ENCODE results near the gene UCP1. TPM values are rescaled to one million over a fixed set of nuclear protein-coding genes. Genes with fewer than 3 reads are reported as not detected.

UCP1 gene
- polyA plus RNA-seq, 4 donors = 0.04 TPM; not detected in 3

- FAIRE-seq = no peak
- peaks cover 0 to 11% (median 0%) of the 10 kb centered on the region in 3 donors for H3K4me1 ChIP-seq (ENCODE audit: control insufficient read depth in 3 of 3, insufficient read depth in 2 of 3, low read depth in 1 of 3, low read length in 2 of 3)
- WGBS, 3 donors = 71 to 82% (median 79%) methylated on average over 2 of the region's 2 CpGs
These were observed 2.9 kb upstream of the UCP1 start for GRCh38 chr4:140571620-140572019.

GRCh38 chr4:140569307-140569638 lies 512 bp upstream of the UCP1 start:
- Histone ChIP-seq H3K36me3 (ENCODE audit: control insufficient read depth in 3 of 3, insufficient read depth in 2 of 3, low read depth in 1 of 3, low read length in 3 of 3) (no peaks in the 10 kb centered on the region), H3K27me3 (ENCODE audit: control insufficient read depth in 3 of 3, insufficient read depth in 3 of 3, low read length in 3 of 3) (peaks cover 0 to 53% (median 34%) of the 10 kb centered on the region in 3 donors)
- WGBS, 3 donors = 40 to 49% (median 47%) methylated on average over 7 of the region's 7 CpGs

More at GRCh38 chr4:140571620-140572019, 2.9 kb upstream of the UCP1 start:
- Histone ChIP-seq H3K4me3 (ENCODE audit: low read depth in 1 of 3, low read length in 3 of 3) (no peak overlapping the region), H3K36me3 (ENCODE audit: control insufficient read depth in 3 of 3, insufficient read depth in 2 of 3, low read depth in 1 of 3, low read length in 3 of 3) (no peaks in the 10 kb centered on the region), H3K27ac (ENCODE audit: low read depth in 1 of 3, low read length in 2 of 3) (no peak overlapping the region), H3K27me3 (ENCODE audit: control insufficient read depth in 3 of 3, insufficient read depth in 3 of 3, low read length in 3 of 3) (peaks cover 0 to 46% (median 30%) of the 10 kb centered on the region in 3 donors), H3K9me3 (ENCODE audit: control insufficient read depth in 2 of 2, insufficient read depth in 1 of 2, low read depth in 1 of 2, low read length in 1 of 2) (peaks cover 0 to 5% of the 10 kb centered on the region in 2 donors)
- DNase-seq = no peak

GRCh38 chr4:140559696-140560095 lies 9.1 kb downstream of the UCP1 start:
- peaks cover 0 to 2% (median 0%) of the 10 kb centered on the region in 3 donors for H3K27me3 ChIP-seq (ENCODE audit: control insufficient read depth in 3 of 3, insufficient read depth in 3 of 3, low read length in 3 of 3)
- no peaks in the 10 kb centered on the region for H3K36me3 ChIP-seq (ENCODE audit: control insufficient read depth in 3 of 3, insufficient read depth in 2 of 3, low read depth in 1 of 3, low read length in 3 of 3)
- H3K4me1 ChIP-seq (ENCODE audit: control insufficient read depth in 3 of 3, insufficient read depth in 2 of 3, low read depth in 1 of 3, low read length in 2 of 3) = no peaks in the 10 kb centered on the region
- no peak overlapping the region for H3K27ac ChIP-seq (ENCODE audit: low read depth in 1 of 3, low read length in 2 of 3)
- H3K9me3 ChIP-seq (ENCODE audit: control insufficient read depth in 2 of 2, insufficient read depth in 1 of 2, low read depth in 1 of 2, low read length in 1 of 2) = no peaks in the 10 kb centered on the region
- FAIRE-seq = no peak
- 71 to 82% (median 81%) methylated on average over 6 of the region's 6 CpGs for WGBS, 3 donors
- H3K4me3 ChIP-seq (ENCODE audit: low read depth in 1 of 3, low read length in 3 of 3) = no peak overlapping the region
- DNase-seq = peak in 1 of 2 donors; percentile 15

More at GRCh38 chr4:140569307-140569638, 512 bp upstream of the UCP1 start:
- FAIRE-seq = no peak
- Histone ChIP-seq H3K4me1 (ENCODE audit: control insufficient read depth in 3 of 3, insufficient read depth in 2 of 3, low read depth in 1 of 3, low read length in 2 of 3) (peaks cover 0 to 11% (median 0%) of the 10 kb centered on the region in 3 donors), H3K27ac (ENCODE audit: low read depth in 1 of 3, low read length in 2 of 3) (no peak overlapping the region), H3K9me3 (ENCODE audit: control insufficient read depth in 2 of 2, insufficient read depth in 1 of 2, low read depth in 1 of 2, low read length in 1 of 2) (peaks cover 0 to 5% of the 10 kb centered on the region in 2 donors), H3K4me3 (ENCODE audit: low read depth in 1 of 3, low read length in 3 of 3) (peak overlapping the region in 2 of 3 donors; percentile 38 to 61)
- DNase-seq = no peak

GRCh38 chr4:140557831-140558435 lies 10.8 kb downstream of the UCP1 start:
- no peak overlapping the region for H3K4me3 ChIP-seq (ENCODE audit: low read depth in 1 of 3, low read length in 3 of 3)
- no peak for FAIRE-seq
- H3K36me3 ChIP-seq (ENCODE audit: control insufficient read depth in 3 of 3, insufficient read depth in 2 of 3, low read depth in 1 of 3, low read length in 3 of 3) = no peaks in the 10 kb centered on the region
- no peak overlapping the region for H3K27ac ChIP-seq (ENCODE audit: low read depth in 1 of 3, low read length in 2 of 3)
- no peaks in the 10 kb centered on the region for H3K4me1 ChIP-seq (ENCODE audit: control insufficient read depth in 3 of 3, insufficient read depth in 2 of 3, low read depth in 1 of 3, low read length in 2 of 3)
- WGBS, 3 donors = 81 to 93% (median 89%) methylated on average over 4 of the region's 4 CpGs
- no peaks in the 10 kb centered on the region for H3K9me3 ChIP-seq (ENCODE audit: control insufficient read depth in 2 of 2, insufficient read depth in 1 of 2, low read depth in 1 of 2, low read length in 1 of 2)
- no peaks in the 10 kb centered on the region for H3K27me3 ChIP-seq (ENCODE audit: control insufficient read depth in 3 of 3, insufficient read depth in 3 of 3, low read length in 3 of 3)
- no peak for DNase-seq

- Histone ChIP-seq H3K27ac (ENCODE audit: low read depth in 1 of 3, low read length in 2 of 3) (no peak overlapping the region), H3K9me3 (ENCODE audit: control insufficient read depth in 2 of 2, insufficient read depth in 1 of 2, low read depth in 1 of 2, low read length in 1 of 2) (no peaks in the 10 kb centered on the region), H3K4me1 (ENCODE audit: control insufficient read depth in 3 of 3, insufficient read depth in 2 of 3, low read depth in 1 of 3, low read length in 2 of 3) (no peaks in the 10 kb centered on the region), H3K4me3 (ENCODE audit: low read depth in 1 of 3, low read length in 3 of 3) (no peak overlapping the region), H3K27me3 (ENCODE audit: control insufficient read depth in 3 of 3, insufficient read depth in 3 of 3, low read length in 3 of 3) (no peaks in the 10 kb centered on the region), H3K36me3 (ENCODE audit: control insufficient read depth in 3 of 3, insufficient read depth in 2 of 3, low read depth in 1 of 3, low read length in 3 of 3) (no peaks in the 10 kb centered on the region)
- DNase-seq (no peak), FAIRE-seq (no peak)
- 76 to 86% (median 78%) methylated on average over 6 of the region's 6 CpGs for WGBS, 3 donors
These were observed 12.2 kb downstream of the UCP1 start for GRCh38 chr4:140556372-140557085.

- no peak for FAIRE-seq
- no peaks in the 10 kb centered on the region for H3K27me3 ChIP-seq (ENCODE audit: control insufficient read depth in 3 of 3, insufficient read depth in 3 of 3, low read length in 3 of 3)
- no peak overlapping the region for H3K4me3 ChIP-seq (ENCODE audit: low read depth in 1 of 3, low read length in 3 of 3)
- H3K4me1 ChIP-seq (ENCODE audit: control insufficient read depth in 3 of 3, insufficient read depth in 2 of 3, low read depth in 1 of 3, low read length in 2 of 3) = no peaks in the 10 kb centered on the region
- no peaks in the 10 kb centered on the region for H3K9me3 ChIP-seq (ENCODE audit: control insufficient read depth in 2 of 2, insufficient read depth in 1 of 2, low read depth in 1 of 2, low read length in 1 of 2)
- H3K27ac ChIP-seq (ENCODE audit: low read depth in 1 of 3, low read length in 2 of 3) = no peak overlapping the region
- 89 to 96% (median 95%) methylated on average over 4 of the region's 4 CpGs for WGBS, 3 donors
- H3K36me3 ChIP-seq (ENCODE audit: control insufficient read depth in 3 of 3, insufficient read depth in 2 of 3, low read depth in 1 of 3, low read length in 3 of 3) = peaks cover 3 to 6% (median 4%) of the 10 kb centered on the region in 3 donors
- no peak for DNase-seq
These were observed 34.7 kb downstream of the UCP1 start for GRCh38 chr4:140533951-140534480.

GRCh38 chr4:140529434-140529833 lies 39.3 kb downstream of the UCP1 start:
- DNase-seq (peak; percentile 14 to 29), FAIRE-seq (no peak)
- H3K9me3 ChIP-seq (ENCODE audit: control insufficient read depth in 2 of 2, insufficient read depth in 1 of 2, low read depth in 1 of 2, low read length in 1 of 2) = no peaks in the 10 kb centered on the region
- no peak overlapping the region for H3K4me3 ChIP-seq (ENCODE audit: low read depth in 1 of 3, low read length in 3 of 3)
- H3K27me3 ChIP-seq (ENCODE audit: control insufficient read depth in 3 of 3, insufficient read depth in 3 of 3, low read length in 3 of 3) = no peaks in the 10 kb centered on the region
- H3K36me3 ChIP-seq (ENCODE audit: control insufficient read depth in 3 of 3, insufficient read depth in 2 of 3, low read depth in 1 of 3, low read length in 3 of 3) = peaks cover 0 to 4% (median 3%) of the 10 kb centered on the region in 3 donors
- 33 to 62% (median 52%) methylated on average over 1 of the region's 1 CpG for WGBS, 3 donors
- H3K4me1 ChIP-seq (ENCODE audit: control insufficient read depth in 3 of 3, insufficient read depth in 2 of 3, low read depth in 1 of 3, low read length in 2 of 3) = peaks cover 0 to 5% (median 2%) of the 10 kb centered on the region in 3 donors
- no peak overlapping the region for H3K27ac ChIP-seq (ENCODE audit: low read depth in 1 of 3, low read length in 2 of 3)

- Histone ChIP-seq H3K9me3 (ENCODE audit: control insufficient read depth in 2 of 2, insufficient read depth in 1 of 2, low read depth in 1 of 2, low read length in 1 of 2) (no peaks in the 10 kb centered on the region), H3K27me3 (ENCODE audit: control insufficient read depth in 3 of 3, insufficient read depth in 3 of 3, low read length in 3 of 3) (no peaks in the 10 kb centered on the region)
- no peak for FAIRE-seq
These were observed 44.7 kb downstream of the UCP1 start, which contains the start of gene ELMOD2 for GRCh38 chr4:140523857-140524742. ELMOD2 (plus strand) TSS chr4:140524168; CDS start chr4:140525429, 1,261 bp downstream.

More at GRCh38 chr4:140523857-140524742, 44.7 kb downstream of the UCP1 start, which contains the start of gene ELMOD2:
- Histone ChIP-seq H3K27ac (ENCODE audit: low read depth in 1 of 3, low read length in 2 of 3) (peak within 1 kb of the TSS; percentile 78 to 88 (median 84)), H3K36me3 (ENCODE audit: control insufficient read depth in 3 of 3, insufficient read depth in 2 of 3, low read depth in 1 of 3, low read length in 3 of 3) (peaks cover 0 to 3% (median 0%) of the 10 kb centered on the region in 3 donors), H3K4me1 (ENCODE audit: control insufficient read depth in 3 of 3, insufficient read depth in 2 of 3, low read depth in 1 of 3, low read length in 2 of 3) (peaks cover 0 to 5% (median 5%) of the 10 kb centered on the region in 3 donors), H3K4me3 (ENCODE audit: low read depth in 1 of 3, low read length in 3 of 3) (peak within 1 kb of the TSS; percentile 65 to 91 (median 68))
- peak; percentile 98 to 99 for DNase-seq
- WGBS, 3 donors = 0% methylated on average over 69 to 77 of the region's 77 CpGs
